AG09319 (cell line): ENCODE data around the gene PNMA8C.
A peak's percentile ranks its signal among the peaks of the same experiment; 100 is the strongest.
"Not testable (repeated sequence)": the region's sequence is repeated elsewhere in the genome, so short reads cannot be mapped to it uniquely, and the experiment has no call there.

ENCODE experiments used
- DNase-seq: peaks from one replicate; pipeline ENCODE4 v3.0.0-alpha.2; 2010; ENCODE audit warnings: low read depth; ENCODE audit errors: extremely low read depth
- CTCF ChIP-seq: IDR thresholded peaks from 2 replicates; pipeline ENCODE4 v1.5.1; 2011; ENCODE audit warnings: low read depth, mild to moderate bottlenecking, inconsistent platforms, low read length, moderate library complexity

Gene PNMA8C

GRCh38 chr19:46420056-46420455 is 8.7 kb downstream of the PNMA8C start:
- TF ChIP-seq CTCF, result no peak

GRCh38 chr19:46415804-46416709 is 12.7 kb downstream of the PNMA8C start:
- peak; percentile 53 for DNase-seq

More at GRCh38 chr19:46420056-46420455, 8.7 kb downstream of the PNMA8C start:
- no peak for DNase-seq

- not testable (repeated sequence) for DNase-seq
Observed at GRCh38 chr19:46414899-46415298, 13.8 kb downstream of the PNMA8C start.

GRCh38 chr19:46413262-46414031 is 15.3 kb downstream of the PNMA8C start, which contains the start of gene CCDC8:
Gene CCDC8 (minus strand): TSS chr19:46413564. CDS start chr19:46412810, 754 bp downstream.
- peak; percentile 84 for DNase-seq
- TF ChIP-seq CTCF, result no peak

GRCh38 chr19:46412650-46413261 is 16.0 kb downstream of the PNMA8C start:
- TF ChIP-seq CTCF, result no peak
- no peak for DNase-seq

GRCh38 chr19:46411925-46412649 is 16.6 kb downstream of the PNMA8C start:
- no peak for DNase-seq
- TF ChIP-seq CTCF, result no peak

GRCh38 chr19:46411088-46411924 is 17.4 kb downstream of the PNMA8C start:
- DNase-seq, result no peak
- no peak for TF ChIP-seq CTCF
